ENCODE results near the gene RAP1GAP2. TPM values are rescaled to one million over a fixed set of nuclear protein-coding genes. Genes with fewer than 3 reads are reported as not detected.

The RAP1GAP2 gene
- polyA plus RNA-seq, 1 experiment = 2.8 TPM

DNA sequence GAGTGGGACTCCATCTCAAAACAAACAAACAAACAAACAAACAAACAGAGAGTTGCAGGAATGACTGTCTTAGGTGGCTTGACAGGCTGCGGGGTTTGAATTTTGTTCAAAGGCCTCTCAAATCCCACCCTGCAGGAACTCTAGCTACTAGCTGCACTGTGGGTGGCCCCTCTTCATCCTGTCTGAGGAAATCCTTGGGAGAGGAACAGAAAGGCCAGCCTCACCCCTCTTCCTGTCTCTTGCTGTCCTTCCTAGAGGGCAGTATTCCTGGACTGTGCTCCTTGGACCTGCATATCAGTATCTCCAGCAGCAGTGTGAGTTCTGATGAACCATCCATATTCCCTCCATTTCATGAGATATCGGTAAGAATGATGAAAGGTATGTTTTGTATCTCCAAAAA lies 44.7 kb upstream of the RAP1GAP2 start:
- Histone ChIP-seq H3K9me3 (ENCODE audit: control insufficient read depth, insufficient read depth, low read length) (no peaks in the 10 kb centered on the region; the same call in 1 of the 2 replicates), H3K27ac (ENCODE audit: low read depth, low read length) (no peak overlapping the region), H3K27me3 (ENCODE audit: control insufficient read depth, insufficient read depth, low read length) (peaks cover 36% of the 10 kb centered on the region), H3K4me3 (ENCODE audit: low read depth, low read length) (no peak overlapping the region)
- TF ChIP-seq, protein P1, sequence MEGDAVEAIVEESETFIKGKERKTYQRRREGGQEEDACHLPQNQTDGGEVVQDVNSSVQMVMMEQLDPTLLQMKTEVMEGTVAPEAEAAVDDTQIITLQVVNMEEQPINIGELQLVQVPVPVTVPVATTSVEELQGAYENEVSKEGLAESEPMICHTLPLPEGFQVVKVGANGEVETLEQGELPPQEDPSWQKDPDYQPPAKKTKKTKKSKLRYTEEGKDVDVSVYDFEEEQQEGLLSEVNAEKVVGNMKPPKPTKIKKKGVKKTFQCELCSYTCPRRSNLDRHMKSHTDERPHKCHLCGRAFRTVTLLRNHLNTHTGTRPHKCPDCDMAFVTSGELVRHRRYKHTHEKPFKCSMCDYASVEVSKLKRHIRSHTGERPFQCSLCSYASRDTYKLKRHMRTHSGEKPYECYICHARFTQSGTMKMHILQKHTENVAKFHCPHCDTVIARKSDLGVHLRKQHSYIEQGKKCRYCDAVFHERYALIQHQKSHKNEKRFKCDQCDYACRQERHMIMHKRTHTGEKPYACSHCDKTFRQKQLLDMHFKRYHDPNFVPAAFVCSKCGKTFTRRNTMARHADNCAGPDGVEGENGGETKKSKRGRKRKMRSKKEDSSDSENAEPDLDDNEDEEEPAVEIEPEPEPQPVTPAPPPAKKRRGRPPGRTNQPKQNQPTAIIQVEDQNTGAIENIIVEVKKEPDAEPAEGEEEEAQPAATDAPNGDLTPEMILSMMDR (IDR thresholded peaks at IDR 0.05; ENCODE audit: low read depth, low read length) = no peak
- ChIA-PET CTCF (no interaction called here), POLR2A (no interaction called here)
- DNase-seq (ENCODE audit: low read depth, low spot score) = no peak

DNA sequence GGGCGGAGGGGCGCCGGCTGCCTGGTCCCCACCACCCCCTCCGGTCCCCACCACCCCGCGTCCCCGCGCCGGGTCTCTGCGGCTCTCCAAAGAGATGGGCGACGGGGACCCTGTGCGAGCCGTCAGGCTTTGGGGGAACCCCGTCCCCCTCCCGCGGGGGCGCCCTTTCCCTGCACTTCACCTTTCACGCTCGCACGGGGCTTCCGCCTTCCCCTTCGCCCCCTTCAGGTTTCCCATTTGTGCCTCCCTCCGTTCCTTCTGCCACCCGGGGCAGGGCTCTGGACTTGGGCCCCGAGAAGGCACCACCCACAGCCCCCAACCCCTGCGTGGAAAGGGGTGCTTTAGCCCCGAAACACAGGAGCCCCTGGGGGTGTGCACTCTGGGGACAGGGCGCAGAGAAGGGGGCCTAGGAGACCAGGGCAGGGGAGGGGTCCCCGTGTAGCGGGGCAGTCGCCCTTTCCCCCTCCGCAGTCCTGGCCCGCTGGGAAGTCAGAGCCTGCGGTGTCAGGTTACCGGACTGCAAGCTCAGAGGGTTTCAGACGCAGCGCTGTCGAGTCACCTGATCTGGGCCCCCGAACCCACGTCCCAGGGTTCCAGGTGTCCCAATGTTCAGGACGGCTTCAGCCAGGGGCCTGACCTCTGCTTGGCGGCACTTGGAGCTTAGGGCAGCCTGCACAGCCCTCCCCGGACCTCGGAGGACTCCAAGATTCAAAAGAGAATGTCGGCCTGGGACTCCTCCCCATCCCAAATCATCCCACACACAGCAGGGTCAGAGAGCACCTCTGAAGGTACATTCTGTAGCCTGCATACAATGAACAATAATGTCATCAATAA lies 40.1 kb upstream of the RAP1GAP2 start:
- TF ChIP-seq, protein P1 (IDR thresholded peaks at IDR 0.05; ENCODE audit: low read depth, low read length) = no peak
- Histone ChIP-seq H3K27me3 (ENCODE audit: control insufficient read depth, insufficient read depth, low read length) (peaks cover 22% of the 10 kb centered on the region), H3K4me3 (ENCODE audit: low read depth, low read length) (no peak overlapping the region), H3K9me3 (ENCODE audit: control insufficient read depth, insufficient read depth, low read length) (no peaks in the 10 kb centered on the region; the same call in 1 of the 2 replicates), H3K27ac (ENCODE audit: low read depth, low read length) (no peak overlapping the region)
- ChIA-PET POLR2A (no interaction called here), CTCF (no interaction called here)
- DNase-seq (ENCODE audit: low read depth, low spot score) = no peak

GRCh38 chr17:2758870-2759269 lies 37.4 kb upstream of the RAP1GAP2 start:
- ChIA-PET CTCF (no interaction called here), POLR2A (no interaction called here)
- TF ChIP-seq, protein P1 (IDR thresholded peaks at IDR 0.05; ENCODE audit: low read depth, low read length) = no peak
- H3K9me3 ChIP-seq (ENCODE audit: control insufficient read depth, insufficient read depth, low read length) = no peaks in the 10 kb centered on the region; the same call in 1 of the 2 replicates
- H3K27ac ChIP-seq (ENCODE audit: low read depth, low read length) = no peak overlapping the region
- DNase-seq (ENCODE audit: low read depth, low spot score) = no peak
- peaks cover 22% of the 10 kb centered on the region for H3K27me3 ChIP-seq (ENCODE audit: control insufficient read depth, insufficient read depth, low read length)
- H3K4me3 ChIP-seq (ENCODE audit: low read depth, low read length) = no peak overlapping the region

DNA sequence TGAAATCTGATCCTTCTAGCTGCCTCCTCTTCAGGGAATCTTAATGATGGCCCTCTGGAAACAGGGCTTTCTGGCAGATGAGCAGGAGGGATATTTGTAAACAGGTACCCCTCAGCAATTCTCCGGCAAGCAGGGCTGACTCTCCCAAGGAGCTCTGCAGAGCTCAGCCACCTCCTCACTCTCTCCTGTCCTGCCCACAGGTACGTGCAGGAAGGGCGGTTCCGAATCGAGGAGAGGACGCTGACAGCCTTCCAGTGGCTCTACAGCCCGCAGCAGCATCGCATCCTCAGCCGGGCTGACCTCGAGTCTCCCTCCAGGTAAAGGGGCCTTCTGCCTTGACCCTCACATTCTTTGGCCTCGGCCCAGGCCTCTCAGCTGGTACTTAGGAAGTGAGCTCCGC lies 26.1 kb upstream of the RAP1GAP2 start:
- POLR2A ChIA-PET = no interaction called here
- Histone ChIP-seq H3K9me3 (ENCODE audit: control insufficient read depth, insufficient read depth, low read length) (no peaks in the 10 kb centered on the region), H3K27ac (ENCODE audit: low read depth, low read length) (no peak overlapping the region), H3K4me3 (ENCODE audit: low read depth, low read length) (no peak overlapping the region), H3K27me3 (ENCODE audit: control insufficient read depth, insufficient read depth, low read length) (peaks cover 5% of the 10 kb centered on the region)
- TF ChIP-seq, protein P1 (IDR thresholded peaks at IDR 0.05; ENCODE audit: low read depth, low read length) = no peak
- no peak for DNase-seq (ENCODE audit: low read depth, low spot score)
- CTCF ChIA-PET = interaction anchor here (0.6 kb wide), 1 partner anchor 517 kb away, joined by 3 read pairs; no protein-coding TSS in a partner anchor

GRCh38 chr17:2775206-2775605 lies 21.0 kb upstream of the RAP1GAP2 start:
- Histone ChIP-seq H3K9me3 (ENCODE audit: control insufficient read depth, insufficient read depth, low read length) (no peaks in the 10 kb centered on the region; the same call in 1 of the 2 replicates), H3K27me3 (ENCODE audit: control insufficient read depth, insufficient read depth, low read length) (peaks cover 34% of the 10 kb centered on the region), H3K4me3 (ENCODE audit: low read depth, low read length) (no peak overlapping the region), H3K27ac (ENCODE audit: low read depth, low read length) (no peak overlapping the region)
- TF ChIP-seq, protein P1 (IDR thresholded peaks at IDR 0.05; ENCODE audit: low read depth, low read length) = no peak
- no peak for DNase-seq (ENCODE audit: low read depth, low spot score)
- CTCF ChIA-PET = no interaction called here
- POLR2A ChIA-PET = no interaction called here

Data from AG04450 (cell line).